ENCODE data around the gene RPS21. TPM values are rescaled to one million over a fixed set of nuclear protein-coding genes. Genes with fewer than 3 reads are reported as not detected.
A peak's percentile ranks its signal among the peaks of the same experiment; 100 is the strongest.
"Not testable (repeated sequence)": the region's sequence is repeated elsewhere in the genome, so short reads cannot be mapped to it uniquely, and the experiment has no call there.

The RPS21 gene
- total RNA-seq, 6 experiments from 2014 or later: 1,061 to 1,388 (median 1,229) TPM

GRCh38 chr20:62371588-62372041 is 15.3 kb upstream of the RPS21 start:
- Mint-ChIP-seq H3K4me3 (no peak overlapping the region), H3K4me1 (ENCODE audit: low read depth) (peaks cover 17% of the 10 kb centered on the region), H3K36me3 (ENCODE audit: low read depth) (no peaks in the 10 kb centered on the region), H3K27me3 (ENCODE audit: insufficient read depth) (peaks cover 6% of the 10 kb centered on the region; the same call in 1 of the 2 replicates), H3K9me3 (peaks cover 3% of the 10 kb centered on the region; the same call in 1 of the 2 replicates), H3K27ac (no peak overlapping the region)
- no peak for DNase-seq
- no peak for TF ChIP-seq CTCF (IDR thresholded peaks at IDR 0.05)

DNA sequence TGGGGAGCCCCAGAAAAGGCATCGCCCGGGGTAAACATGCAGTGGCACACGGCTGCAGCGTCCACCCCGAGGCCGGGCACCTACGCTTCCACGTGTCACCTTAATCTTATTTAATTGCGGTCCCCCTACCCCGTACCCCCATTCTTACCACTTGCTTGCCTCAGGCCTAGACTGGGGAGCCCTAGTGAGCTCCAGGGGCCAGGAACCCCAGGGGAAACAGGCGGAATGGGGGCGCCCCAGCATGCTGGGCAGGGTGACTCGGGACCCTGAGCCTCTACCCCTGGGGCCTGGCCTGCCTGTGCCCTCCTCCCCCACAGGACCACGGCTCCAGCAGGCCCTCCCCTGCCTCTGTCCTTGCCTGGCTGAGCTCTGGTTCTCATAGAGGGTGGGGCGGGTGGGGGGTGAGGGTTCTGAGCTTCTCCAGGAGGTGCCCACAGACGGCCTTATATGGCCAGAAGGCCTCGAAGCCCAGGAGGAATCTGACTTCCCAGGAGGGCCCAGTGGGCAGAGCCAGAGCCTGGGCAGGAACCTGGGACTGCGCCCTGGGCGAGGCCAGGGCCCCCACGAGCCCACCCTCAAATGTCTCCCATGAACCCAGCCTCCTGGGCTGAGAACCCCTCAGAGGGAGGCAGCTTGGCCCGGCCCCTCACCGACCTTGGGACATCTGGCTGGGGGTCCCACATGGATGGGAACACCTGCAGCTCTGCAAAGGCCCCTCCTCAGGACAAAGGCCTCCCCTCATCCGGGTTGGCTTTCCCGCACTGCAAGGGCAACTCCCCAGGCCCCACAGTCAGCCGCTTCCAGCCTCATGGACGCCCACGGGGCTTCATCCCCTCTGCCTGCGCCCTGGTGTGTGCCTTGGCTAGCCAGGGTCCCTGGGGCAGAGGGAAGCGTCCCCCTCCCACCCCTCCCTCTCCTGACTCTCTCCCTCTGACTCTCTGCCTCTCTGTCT is 14.6 kb upstream of the RPS21 start:
- Mint-ChIP-seq H3K4me3 (no peak overlapping the region), H3K9me3 (peaks cover 3% of the 10 kb centered on the region; the same call in 1 of the 2 replicates), H3K27me3 (ENCODE audit: insufficient read depth) (peaks cover 6% of the 10 kb centered on the region; the same call in 1 of the 2 replicates), H3K36me3 (ENCODE audit: low read depth) (no peaks in the 10 kb centered on the region), H3K4me1 (ENCODE audit: low read depth) (peaks cover 17% of the 10 kb centered on the region), H3K27ac (no peak overlapping the region)
- TF ChIP-seq CTCF (IDR thresholded peaks at IDR 0.05): no peak
- DNase-seq: no peak

DNA sequence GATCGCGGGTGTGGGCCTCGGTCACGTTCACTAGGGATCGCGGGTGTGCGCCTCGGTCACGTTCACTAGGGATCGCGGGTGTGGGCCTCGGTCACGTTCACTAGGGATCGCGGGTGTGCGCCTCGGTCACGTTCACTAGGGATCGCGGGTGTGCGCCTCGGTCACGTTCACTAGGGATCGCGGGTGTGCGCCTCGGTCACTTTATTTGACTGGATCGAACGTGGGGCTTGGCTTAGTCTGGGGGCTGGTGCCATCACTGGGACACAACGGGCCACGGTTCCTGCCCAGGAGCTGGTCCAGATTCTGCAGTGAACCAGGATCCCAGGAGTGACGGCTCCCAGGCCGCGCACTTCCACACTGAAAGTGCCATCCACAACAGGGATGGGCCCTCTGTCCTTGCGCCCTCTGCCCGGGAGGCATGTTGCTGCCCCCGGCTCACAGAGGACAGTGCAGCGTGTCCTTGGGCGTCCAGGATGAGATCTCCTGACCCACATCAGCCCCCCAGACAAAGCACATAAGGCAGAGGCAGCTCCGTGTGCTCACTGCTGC is 13.2 kb upstream of the RPS21 start:
- H3K27ac Mint-ChIP-seq; DNase-seq; H3K9me3 Mint-ChIP-seq; H3K4me3 Mint-ChIP-seq; H3K36me3 Mint-ChIP-seq (ENCODE audit: low read depth); H3K27me3 Mint-ChIP-seq (ENCODE audit: insufficient read depth): not testable (repeated sequence)
- H3K4me1 Mint-ChIP-seq (ENCODE audit: low read depth): peaks cover 17% of the 10 kb centered on the region

- H3K9me3 Mint-ChIP-seq: peaks cover 3% of the 10 kb centered on the region; the same call in 1 of the 2 replicates
- no peaks in the 10 kb centered on the region for H3K36me3 Mint-ChIP-seq (ENCODE audit: low read depth)
- no peak for DNase-seq
- H3K4me3 Mint-ChIP-seq: no peak overlapping the region
- peaks cover 9% of the 10 kb centered on the region for H3K4me1 Mint-ChIP-seq (ENCODE audit: low read depth)
- H3K27me3 Mint-ChIP-seq (ENCODE audit: insufficient read depth): peaks cover 3% of the 10 kb centered on the region; the same call in 1 of the 2 replicates
- TF ChIP-seq CTCF (IDR thresholded peaks at IDR 0.05): no peak
- H3K27ac Mint-ChIP-seq: no peak overlapping the region
Measured at GRCh38 chr20:62374331-62375152, 12.4 kb upstream of the RPS21 start.

DNA sequence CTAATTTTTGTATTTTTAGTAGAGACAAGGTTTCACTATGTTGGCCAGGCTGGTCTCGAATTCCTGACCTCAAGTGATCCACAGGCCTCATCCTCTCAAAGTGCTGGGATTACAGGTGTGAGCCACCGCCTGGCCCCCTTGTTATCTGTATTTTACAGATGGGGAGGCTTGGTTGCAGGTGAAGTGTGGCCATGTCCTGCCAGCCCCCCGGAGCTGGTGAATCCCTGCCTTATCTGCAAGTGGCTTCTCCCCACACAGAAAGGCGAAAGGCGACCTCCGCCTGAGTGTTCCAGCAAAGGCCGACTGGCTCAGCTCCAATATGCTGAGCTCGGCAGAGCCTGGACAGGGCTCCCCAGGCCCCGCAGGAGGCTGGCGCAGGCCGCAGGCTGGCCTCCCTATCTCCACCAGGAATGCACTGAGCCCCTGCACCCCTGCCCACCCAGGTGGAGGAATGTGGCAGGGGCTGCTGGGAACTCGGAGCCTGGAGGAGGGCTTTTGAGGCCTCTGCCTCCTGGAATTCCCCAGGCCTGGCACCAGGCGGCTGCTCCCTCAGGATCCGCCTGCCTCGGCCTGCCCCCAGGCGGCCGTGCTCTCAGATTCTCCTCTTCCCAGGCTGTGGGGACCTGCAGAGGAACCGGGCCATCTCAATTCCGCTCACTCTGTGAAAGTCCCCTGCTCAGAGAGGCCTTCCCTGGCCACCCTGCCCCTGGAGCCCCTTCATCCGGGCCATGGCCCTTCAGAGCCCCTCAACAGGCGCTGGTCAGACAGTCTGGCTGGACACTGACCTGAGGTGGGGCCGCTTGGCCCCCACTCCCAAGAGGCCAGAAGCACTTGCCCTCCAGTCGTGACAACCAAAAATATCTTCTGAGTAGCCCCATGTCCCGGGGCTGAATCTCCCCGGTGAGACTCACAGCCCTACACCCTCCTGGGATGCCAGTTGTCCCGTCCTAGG is 10.5 kb upstream of the RPS21 start:
- no peak for DNase-seq

More for the DNA sequence above, 10.5 kb upstream of the RPS21 start:
- no peak overlapping the region for H3K27ac Mint-ChIP-seq
- peak; percentile 36; the same call in 1 of the 2 replicates for TF ChIP-seq CTCF (IDR thresholded peaks at IDR 0.05)
- H3K4me3 Mint-ChIP-seq: no peak overlapping the region
- no peaks in the 10 kb centered on the region for H3K36me3 Mint-ChIP-seq (ENCODE audit: low read depth)
- H3K27me3 Mint-ChIP-seq (ENCODE audit: insufficient read depth): peaks cover 3% of the 10 kb centered on the region; the same call in 1 of the 2 replicates
- H3K9me3 Mint-ChIP-seq: peaks cover 3% of the 10 kb centered on the region; the same call in 1 of the 2 replicates
- no peaks in the 10 kb centered on the region for H3K4me1 Mint-ChIP-seq (ENCODE audit: low read depth)
